ENCODE results near the gene DUOXA1.

The DUOXA1 gene, protein sequence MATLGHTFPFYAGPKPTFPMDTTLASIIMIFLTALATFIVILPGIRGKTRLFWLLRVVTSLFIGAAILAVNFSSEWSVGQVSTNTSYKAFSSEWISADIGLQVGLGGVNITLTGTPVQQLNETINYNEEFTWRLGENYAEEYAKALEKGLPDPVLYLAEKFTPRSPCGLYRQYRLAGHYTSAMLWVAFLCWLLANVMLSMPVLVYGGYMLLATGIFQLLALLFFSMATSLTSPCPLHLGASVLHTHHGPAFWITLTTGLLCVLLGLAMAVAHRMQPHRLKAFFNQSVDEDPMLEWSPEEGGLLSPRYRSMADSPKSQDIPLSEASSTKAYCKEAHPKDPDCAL

DNA sequence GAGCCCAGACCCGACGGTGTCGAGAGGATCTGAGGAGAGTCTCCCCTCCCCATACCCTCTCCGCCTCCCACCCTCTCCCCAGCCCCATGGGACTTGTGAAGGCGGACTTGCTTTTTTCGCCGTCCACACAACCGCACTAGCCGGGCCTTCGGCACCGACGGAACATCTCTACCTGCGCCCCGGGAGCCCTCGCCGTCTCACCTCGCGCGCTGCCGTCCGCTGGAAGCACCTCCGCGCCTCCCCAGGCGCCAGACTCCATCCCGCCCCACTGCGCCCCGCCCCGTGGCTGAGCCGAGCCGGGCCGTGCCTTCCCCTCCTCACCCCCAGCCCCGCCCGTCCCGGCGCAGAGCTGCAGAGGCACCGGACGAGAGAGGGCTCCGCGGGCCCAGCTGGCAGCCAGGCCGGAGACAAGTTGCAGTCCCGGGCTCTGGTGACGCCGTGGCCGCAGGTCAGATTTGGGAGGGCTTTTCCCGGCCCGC lies at the start of gene DUOXA1, which contains the start of gene DUOX1:
DUOXA1 (minus strand) TSS at position 229 of the 479 bp plus-strand sequence. CDS start 6,865 bp downstream, outside the sequence.
DUOX1 (plus strand) TSS at position 344 of the 479 bp plus-strand sequence. CDS start 1,973 bp downstream, outside the sequence.
- no peak for DNase-seq (ENCODE audit: low read depth)
- TF ChIP-seq, protein P1, sequence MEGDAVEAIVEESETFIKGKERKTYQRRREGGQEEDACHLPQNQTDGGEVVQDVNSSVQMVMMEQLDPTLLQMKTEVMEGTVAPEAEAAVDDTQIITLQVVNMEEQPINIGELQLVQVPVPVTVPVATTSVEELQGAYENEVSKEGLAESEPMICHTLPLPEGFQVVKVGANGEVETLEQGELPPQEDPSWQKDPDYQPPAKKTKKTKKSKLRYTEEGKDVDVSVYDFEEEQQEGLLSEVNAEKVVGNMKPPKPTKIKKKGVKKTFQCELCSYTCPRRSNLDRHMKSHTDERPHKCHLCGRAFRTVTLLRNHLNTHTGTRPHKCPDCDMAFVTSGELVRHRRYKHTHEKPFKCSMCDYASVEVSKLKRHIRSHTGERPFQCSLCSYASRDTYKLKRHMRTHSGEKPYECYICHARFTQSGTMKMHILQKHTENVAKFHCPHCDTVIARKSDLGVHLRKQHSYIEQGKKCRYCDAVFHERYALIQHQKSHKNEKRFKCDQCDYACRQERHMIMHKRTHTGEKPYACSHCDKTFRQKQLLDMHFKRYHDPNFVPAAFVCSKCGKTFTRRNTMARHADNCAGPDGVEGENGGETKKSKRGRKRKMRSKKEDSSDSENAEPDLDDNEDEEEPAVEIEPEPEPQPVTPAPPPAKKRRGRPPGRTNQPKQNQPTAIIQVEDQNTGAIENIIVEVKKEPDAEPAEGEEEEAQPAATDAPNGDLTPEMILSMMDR (IDR thresholded peaks at IDR 0.05; ENCODE audit: low read depth, low read length, missing control alignments), result no peak
- no peak within 1 kb of the TSS for H3K4me3 ChIP-seq (ENCODE audit: low read depth, low read length)

DNA sequence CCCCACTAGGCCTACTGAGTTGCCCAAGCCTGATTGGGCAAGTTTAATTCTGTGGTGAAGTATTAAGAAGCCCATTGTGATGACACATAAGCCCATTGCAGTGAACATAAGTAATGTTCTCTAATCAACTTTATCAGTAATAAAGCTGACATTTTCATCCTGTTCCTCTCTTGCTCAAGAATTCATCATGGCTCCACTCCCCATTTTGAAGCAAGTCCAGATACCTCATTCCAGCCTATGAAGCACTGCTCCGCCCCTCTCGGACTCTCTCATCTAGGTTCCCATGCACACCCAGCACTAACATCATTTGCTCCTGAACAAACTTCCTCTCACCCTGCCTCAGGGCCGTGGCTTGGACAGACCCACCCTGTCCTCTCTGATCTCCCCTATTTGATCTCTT lies 47.6 kb upstream of the DUOXA1 start:
- TF ChIP-seq, protein P1 (IDR thresholded peaks at IDR 0.05; ENCODE audit: low read depth, low read length, missing control alignments), result no peak
- DNase-seq (ENCODE audit: low read depth), result no peak

DNA sequence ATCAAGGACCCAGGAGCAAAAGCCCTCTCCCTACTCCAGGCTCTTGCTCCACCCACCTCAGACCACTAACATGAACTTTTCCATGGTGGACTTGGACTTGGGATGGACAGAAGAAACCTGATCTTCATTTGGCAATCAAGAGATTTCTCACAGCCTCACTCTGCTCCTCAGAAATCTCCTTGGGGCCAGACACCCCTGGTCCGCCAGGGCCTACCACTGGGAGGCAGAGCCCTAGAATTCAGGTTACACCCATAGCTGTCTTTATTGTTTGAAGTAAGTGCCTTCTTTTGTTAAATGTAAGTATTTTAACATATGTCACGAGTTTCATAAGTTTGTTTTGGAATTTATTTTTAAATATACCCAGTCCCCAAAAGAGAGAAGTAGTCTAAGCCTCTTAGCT lies 44.9 kb upstream of the DUOXA1 start:
- TF ChIP-seq, protein P1 (IDR thresholded peaks at IDR 0.05; ENCODE audit: low read depth, low read length, missing control alignments), result no peak
- DNase-seq (ENCODE audit: low read depth), result no peak
- no peak overlapping the region for H3K4me3 ChIP-seq (ENCODE audit: low read depth, low read length)

More for the DNA sequence above, 47.6 kb upstream of the DUOXA1 start:
- no peak overlapping the region for H3K4me3 ChIP-seq (ENCODE audit: low read depth, low read length)

DNA sequence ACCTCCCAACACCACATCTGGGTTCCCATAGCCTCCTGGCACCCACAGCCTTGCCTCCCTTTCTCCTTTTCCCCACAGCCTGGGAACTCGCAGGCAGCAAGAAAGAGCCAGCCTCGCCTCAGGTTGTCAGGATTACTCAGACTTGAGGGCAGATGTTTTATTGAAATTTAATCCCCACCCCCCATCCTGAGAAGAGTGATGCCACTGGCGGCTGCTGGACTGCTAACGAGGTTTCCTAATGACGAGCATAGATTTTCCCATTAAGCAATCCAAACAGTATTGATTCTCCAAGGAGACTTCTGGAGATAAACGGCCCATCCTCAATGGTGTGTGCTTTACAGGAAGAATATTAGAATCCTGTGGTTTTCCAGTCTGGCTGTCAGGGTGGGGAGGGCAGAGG lies 44.4 kb upstream of the DUOXA1 start:
- H3K4me3 ChIP-seq (ENCODE audit: low read depth, low read length), result no peak overlapping the region
- no peak for DNase-seq (ENCODE audit: low read depth)
- TF ChIP-seq, protein P1 (IDR thresholded peaks at IDR 0.05; ENCODE audit: low read depth, low read length, missing control alignments), result no peak

DNA sequence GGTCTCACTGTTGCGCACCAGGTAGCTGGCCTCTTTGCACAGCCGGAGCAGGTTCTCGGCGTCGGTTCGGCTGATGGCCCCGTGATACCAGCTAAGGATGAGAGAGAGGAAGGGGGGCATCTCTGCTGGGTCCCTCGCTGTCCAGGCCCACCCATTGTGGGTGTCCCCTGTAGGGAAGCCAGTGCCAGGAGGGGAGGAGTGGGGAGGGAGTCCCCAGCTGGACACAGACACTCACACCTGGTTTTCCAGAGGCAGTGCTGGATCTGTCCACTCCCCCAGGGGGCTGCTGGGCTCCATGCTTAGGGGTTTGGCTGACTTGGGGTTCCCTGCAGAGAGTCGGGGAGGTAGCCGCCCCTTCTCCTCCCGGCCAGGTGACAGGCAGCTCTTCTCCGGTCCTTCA lies 42.2 kb upstream of the DUOXA1 start:
- H3K4me3 ChIP-seq (ENCODE audit: low read depth, low read length), result no peak overlapping the region
- DNase-seq (ENCODE audit: low read depth), result no peak
- TF ChIP-seq, protein P1 (IDR thresholded peaks at IDR 0.05; ENCODE audit: low read depth, low read length, missing control alignments), result no peak

DNA sequence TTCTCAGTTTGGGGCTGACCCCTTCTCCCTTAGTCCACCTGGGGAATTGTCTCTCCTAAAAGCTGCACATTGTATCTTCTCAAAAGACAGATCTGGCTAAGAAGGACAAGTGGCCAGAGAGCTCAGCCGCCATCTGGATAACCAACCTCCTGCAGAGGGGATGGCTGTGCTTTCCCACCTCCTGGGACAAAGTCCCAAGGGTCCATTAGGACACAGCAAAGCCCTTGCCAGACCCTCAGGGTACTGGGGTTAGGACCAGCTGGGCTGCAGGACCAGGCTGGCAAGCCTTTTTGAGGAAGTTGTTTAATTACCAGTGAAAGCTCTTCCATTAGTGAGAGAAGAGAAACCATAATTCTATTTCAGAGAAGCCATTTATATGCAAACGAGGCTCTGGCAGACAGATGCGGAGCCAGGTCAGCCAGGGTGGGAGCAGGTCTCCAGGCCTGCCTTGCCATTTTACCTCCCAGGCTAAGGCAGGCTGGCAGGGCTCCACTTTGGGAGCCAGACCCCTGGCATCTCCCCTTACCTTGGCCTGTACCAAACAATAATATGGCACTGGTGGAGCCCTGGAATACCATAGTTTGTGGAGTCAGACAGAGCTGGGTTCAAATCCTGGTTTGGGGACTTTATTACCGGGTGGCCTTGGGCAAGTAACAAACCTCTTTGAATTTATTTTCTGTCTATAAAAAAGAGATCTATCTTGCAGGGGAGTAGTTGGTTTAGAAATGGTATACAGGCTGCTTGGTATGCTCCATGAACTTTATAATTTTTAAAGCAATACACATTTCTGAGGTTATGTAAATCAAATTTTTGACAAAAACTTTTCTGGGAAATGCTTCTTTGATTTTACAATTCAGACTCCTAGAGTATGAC lies 40.2 kb upstream of the DUOXA1 start:
- H3K4me3 ChIP-seq (ENCODE audit: low read depth, low read length), result no peak overlapping the region
- TF ChIP-seq, protein P1 (IDR thresholded peaks at IDR 0.05; ENCODE audit: low read depth, low read length, missing control alignments), result no peak
- DNase-seq (ENCODE audit: low read depth), result no peak
